K562 (cell line): ENCODE data around the gene ANXA2. TPM values are rescaled to one million over a fixed set of nuclear protein-coding genes. Genes with fewer than 3 reads are reported as not detected.

Experiments used
- ATAC-seq: fragments of 200-7000 bp; cut with Tn5 transposase; 3 replicates; pipeline ENCODE4 v1.9.1; 2020; ENCODE audit warnings: moderate library complexity
- BruUV-seq: library from RNA; stranded (reverse); fragments of 400-500 nt; replicated peaks from 2 replicates; lab custom pipeline; 2021; lab: Mats Ljungman, UMichigan
- CTCF ChIA-PET: fragments of 300-600 bp; formaldehyde crosslinking; extraction: SDS; loops from one replicate; lab custom pipeline; 2021; ENCODE audit warnings: low intra/inter-chr PET ratio; lab: Yijun Ruan, JAX
- POLR2A ChIA-PET: fragments of 300-600, 350-650 bp; sonication (Branson Sonifier 250); formaldehyde crosslinking; extraction: SDS; loops from one replicate; lab custom pipeline; 2021; ENCODE audit warnings: antibody characterized with exemption, inconsistent platforms; lab: Yijun Ruan, JAX
- DNase-seq, 4 experiments: peaks; one replicate each; pipeline versions ENCODE4 v3.0.0 to v3.0.0-alpha.2; 2011 to 2018; ENCODE audit warnings: low spot score in 3 of 4, mixed read lengths in 3 of 4; ENCODE audit errors: extremely low read depth in 1 of 4
- FAIRE-seq: peaks from 2 replicates; lab custom pipeline; 2011; peaks lifted over from hg19 to GRCh38; lab: Jason Lieb, UNC
- H2AFZ ChIP-seq: 2 replicates; pipeline ENCODE4 v1.6.0; 2011; ENCODE audit warnings: low read depth, low read length, control low read depth, inconsistent platforms
- H3K27ac ChIP-seq: fragments of 200-600 bp; 3 replicates; pipeline ENCODE4 v1.8.0; 2011; ENCODE audit warnings: low read depth, mild to moderate bottlenecking, control low read depth, inconsistent platforms, low read length, moderate library complexity, mixed read lengths; ENCODE audit errors: extremely low read depth
- H3K27me3 ChIP-seq, 2 experiments: fragments of 300-600 bp in 1 of 2; 2 replicates in 1 of 2; 3 replicates in 1 of 2; pipeline versions ENCODE4 v1.6.0 to v1.8.0; 2011; ENCODE audit warnings: inconsistent platforms in 2 of 2, low read length in 2 of 2, mild to moderate bottlenecking in 1 of 2, mixed read lengths in 1 of 2, moderate library complexity in 1 of 2; ENCODE audit not compliant: control insufficient read depth in 2 of 2, insufficient read depth in 2 of 2
- H3K36me3 ChIP-seq: fragments of 300-600 bp; 3 replicates; pipeline ENCODE4 v1.8.0; 2011; ENCODE audit warnings: mild to moderate bottlenecking, low read length, inconsistent platforms; ENCODE audit not compliant: control insufficient read depth, insufficient read depth
- H3K4me1 ChIP-seq, 2 experiments: fragments of 200-600 bp in 1 of 2; replicated peaks in 1 of 2; 2 replicates in 1 of 2; 3 replicates in 1 of 2; pipeline versions ENCODE4 v1.5.1 to v1.8.0; 2011; ENCODE audit warnings: inconsistent platforms in 2 of 2, low read length in 2 of 2, mild to moderate bottlenecking in 1 of 2, mixed read lengths in 1 of 2, moderate library complexity in 1 of 2; ENCODE audit not compliant: control insufficient read depth in 2 of 2, insufficient read depth in 2 of 2
- H3K4me2 ChIP-seq: 2 replicates; pipeline ENCODE4 v1.6.1; 2011; ENCODE audit warnings: low read length, control low read depth, inconsistent platforms, mixed read lengths; ENCODE audit not compliant: insufficient read depth
- H3K4me3 ChIP-seq: fragments of 200-600 bp; sonication (generic), shearing (Covaris generic); 2 replicates; pipeline ENCODE4 v1.5.1; 2016; ENCODE audit warnings: control low read depth, inconsistent platforms
- H3K79me2 ChIP-seq: fragments of 200-600 bp; 3 replicates; pipeline ENCODE4 v1.8.0; 2011; ENCODE audit warnings: low read length, inconsistent platforms; ENCODE audit not compliant: control insufficient read depth, insufficient read depth
- H3K9ac ChIP-seq, 2 experiments: 2 replicates each; pipeline versions ENCODE4 v1.6.0 to v1.6.1; 2011; ENCODE audit warnings: low read depth in 2 of 2, low read length in 2 of 2, control low read depth in 1 of 2, inconsistent platforms in 1 of 2, mild to moderate bottlenecking in 1 of 2, mixed read lengths in 1 of 2; ENCODE audit not compliant: insufficient read depth in 1 of 2
- H3K9me1 ChIP-seq: one replicate; pipeline ENCODE4 v1.6.0; 2011; ENCODE audit warnings: inconsistent platforms, mild to moderate bottlenecking, low read length, moderate library complexity; ENCODE audit not compliant: control insufficient read depth, insufficient read depth
- H3K9me3 ChIP-seq: replicated peaks from 2 replicates; pipeline ENCODE4 v1.5.1; 2011; ENCODE audit warnings: low read depth, low read length, inconsistent platforms; ENCODE audit not compliant: control insufficient read depth, insufficient read depth
- H4K20me1 ChIP-seq: replicated peaks from 2 replicates; pipeline ENCODE4 v1.6.1; 2011; ENCODE audit warnings: low read length, inconsistent platforms, mixed read lengths; ENCODE audit not compliant: control insufficient read depth, insufficient read depth
- CREB1 ChIP-seq, 2 experiments: sonication (generic) in 1 of 2; formaldehyde crosslinking in 1 of 2; IDR thresholded peaks; 2 replicates each; pipeline versions ENCODE4 v1.6.1 to v1.8.0; 2012 to 2022; ENCODE audit warnings: inconsistent platforms in 1 of 2, mild to moderate bottlenecking in 1 of 2, missing genetic modification reagents in 1 of 2, moderate library complexity in 1 of 2
- ESRRA ChIP-seq: fragments of 450-650 bp; IDR thresholded peaks from 2 replicates; pipeline ENCODE4 v1.6.1; 2014; ENCODE audit warnings: low read depth, mild to moderate bottlenecking, moderate library complexity, borderline replicate concordance
- EWSR1 ChIP-seq: fragments of 450-650 bp; IDR thresholded peaks from 2 replicates; pipeline ENCODE4 v1.6.1; 2018; ENCODE audit warnings: borderline replicate concordance, mild to moderate bottlenecking, low read depth, moderate library complexity; ENCODE audit not compliant: partially characterized antibody
- FOS ChIP-seq: IDR thresholded peaks from 3 replicates; pipeline ENCODE4 v1.6.1; 2011; ENCODE audit not compliant: insufficient read length; ENCODE audit errors: extremely low read depth
- GATA2 ChIP-seq: sonication (generic); formaldehyde crosslinking; IDR thresholded peaks from 2 replicates; pipeline ENCODE4 v1.4.0; 2020; ENCODE audit warnings: mild to moderate bottlenecking, missing genetic modification reagents
- LCOR ChIP-seq: sonication (generic); formaldehyde crosslinking; IDR thresholded peaks from 2 replicates; pipeline ENCODE4 v1.8.0; 2022; ENCODE audit warnings: mild to moderate bottlenecking, missing genetic modification reagents
- NONO ChIP-seq, 2 experiments: fragments of 200-400 bp in 1 of 2; fragments of 450-650 bp in 1 of 2; formaldehyde crosslinking in 1 of 2; IDR thresholded peaks; 2 replicates each; pipeline ENCODE4 v1.6.1; 2017; ENCODE audit warnings: low read depth in 2 of 2, mild to moderate bottlenecking in 2 of 2, moderate library complexity in 2 of 2, low read length in 1 of 2
- PTBP1 ChIP-seq: fragments of 200-400 bp; formaldehyde crosslinking; IDR thresholded peaks from 2 replicates; pipeline ENCODE4 v1.6.1; 2017; ENCODE audit warnings: low read depth, low read length
- PURB ChIP-seq: sonication (generic); formaldehyde crosslinking; IDR thresholded peaks from 2 replicates; pipeline ENCODE4 v1.9.0; 2021; ENCODE audit warnings: low read depth, mild to moderate bottlenecking, missing genetic modification reagents
- ZFP30 ChIP-seq: fragments of 250-450 bp; sonication (Bioruptor Pico); IDR thresholded peaks from 2 replicates; pipeline ENCODE4 v1.8.0; 2022; ENCODE audit warnings: moderate library complexity, mild to moderate bottlenecking, inconsistent platforms, borderline replicate concordance
- WGBS: fragments of 100-300 bp; shearing (Covaris generic); methylation state at CpG from one replicate; pipeline ENCODE4 v1.1.6; 2016; ENCODE audit warnings: low coverage, mixed read lengths; ENCODE audit not compliant: insufficient coverage; ENCODE audit errors: missing lambda C conversion rate; 5-methylcytosine and 5-hydroxymethylcytosine counted together
- in situ Hi-C: fragments of 300-500 bp; cut with MboI; formaldehyde crosslinking; loops from 4 replicates; pipeline ENCODE4 v1.15.0; 2018; ENCODE audit warnings: inconsistent platforms, mixed read lengths
- intact Hi-C: fragments of 100-400 bp; cut with micrococcal nuclease; formaldehyde crosslinking; loops from 2 replicates; pipeline ENCODE4 v1.14.2; 2022
- polyA plus RNA-seq, 8 experiments: library from polyadenylated mRNA; depleted of rRNA in 4 of 8; stranded (reverse) in 5 of 8; unstranded in 3 of 8; fragments of >200 nt; fragmentation: Nextera tagmentation in 2 of 8; fragmentation: Illumina TruSeq in 1 of 8; extraction: Ambion mirVana in 2 of 8; extraction: Trizol in 1 of 8; gene quantifications; 2 replicates each; pipeline versions ENCODE4 v1.2.1 to v1.2.3, GENCODE V29; 2011 to 2014; ENCODE audit warnings: inconsistent platforms in 1 of 8, missing spikeins in 1 of 8
- total RNA-seq, 7 experiments: library from RNA; depleted of rRNA in 6 of 7; stranded (reverse); fragments of >200 nt in 6 of 7; fragmentation: Illumina TruSeq in 2 of 7; extraction: Trizol in 2 of 7; gene quantifications; 2 replicates each; pipeline versions ENCODE4 v1.2.1 to v1.2.3, GENCODE V29; 2011 to 2021; ENCODE audit warnings: low replicate concordance in 1 of 7
- TF ChIP-seq, protein P1 (sequence below): fragments of 150-350 bp; IDR thresholded peaks from 2 replicates; pipeline ENCODE4 v1.6.1; 2014; ENCODE audit warnings: low read depth, mild to moderate bottlenecking, low read length, borderline replicate concordance
- TF ChIP-seq, protein P2 (sequence below): fragments of 450-650 bp; IDR thresholded peaks from 2 replicates; pipeline ENCODE4 v1.6.1; 2016
- TF ChIP-seq, protein P3 (sequence below): fragments of 250-450 bp; sonication (Bioruptor Pico); IDR thresholded peaks from 2 replicates; pipeline ENCODE4 v1.5.0; 2021

ANXA2 gene
- total and polyA plus RNA-seq, 9 of the 15 experiments (the other 6 are each of a cell fraction or from before 2014, with no cell fraction given) = 301 to 1,102 (median 452) TPM

DNA sequence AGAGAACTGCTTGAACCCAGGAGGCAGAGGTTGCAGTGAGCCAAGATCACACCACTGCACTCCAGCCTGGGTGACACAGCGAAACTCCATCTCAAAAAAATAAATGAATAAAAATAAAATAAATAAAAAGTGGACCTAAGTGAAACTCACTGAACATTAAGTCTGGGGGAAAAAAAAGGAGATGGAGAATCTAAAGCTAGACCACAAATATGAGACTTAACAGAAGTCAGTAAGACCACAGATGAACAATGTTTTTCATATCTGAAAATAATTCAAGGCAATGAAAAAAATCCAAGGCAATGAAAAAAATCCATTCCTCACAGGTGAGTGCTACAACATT is 18.6 kb downstream of the ANXA2 start:
- H3K4me3 ChIP-seq = no peak overlapping the region
- H3K36me3 ChIP-seq = peaks cover 81% of the 10 kb centered on the region
- H3K9me1 ChIP-seq = no peaks in the 10 kb centered on the region
- no peaks in the 10 kb centered on the region for H3K9me3 ChIP-seq
- H3K27me3 ChIP-seq = no peaks in the 10 kb centered on the region
- H3K4me1 ChIP-seq = no peaks in the 10 kb centered on the region; a peak in 1 of 5 replicates
- H3K27ac ChIP-seq = no peak overlapping the region
- DNase-seq (no peak), FAIRE-seq (no peak), ATAC-seq (no peak)
- in situ Hi-C loops = no loop called here
- intact Hi-C loops = no loop called here
- H3K9ac ChIP-seq = no peak overlapping the region
- POLR2A ChIA-PET = no interaction called here
- H4K20me1 ChIP-seq = peaks cover 12% of the 10 kb centered on the region; the same call in 1 of the 2 replicates
- no TSS peak for BruUV-seq
- no peak overlapping the region for H3K4me2 ChIP-seq
- H3K79me2 ChIP-seq = no peaks in the 10 kb centered on the region
- WGBS = 100% methylated on average over 1 of the region's 1 CpG
- TF ChIP-seq, protein P1, sequence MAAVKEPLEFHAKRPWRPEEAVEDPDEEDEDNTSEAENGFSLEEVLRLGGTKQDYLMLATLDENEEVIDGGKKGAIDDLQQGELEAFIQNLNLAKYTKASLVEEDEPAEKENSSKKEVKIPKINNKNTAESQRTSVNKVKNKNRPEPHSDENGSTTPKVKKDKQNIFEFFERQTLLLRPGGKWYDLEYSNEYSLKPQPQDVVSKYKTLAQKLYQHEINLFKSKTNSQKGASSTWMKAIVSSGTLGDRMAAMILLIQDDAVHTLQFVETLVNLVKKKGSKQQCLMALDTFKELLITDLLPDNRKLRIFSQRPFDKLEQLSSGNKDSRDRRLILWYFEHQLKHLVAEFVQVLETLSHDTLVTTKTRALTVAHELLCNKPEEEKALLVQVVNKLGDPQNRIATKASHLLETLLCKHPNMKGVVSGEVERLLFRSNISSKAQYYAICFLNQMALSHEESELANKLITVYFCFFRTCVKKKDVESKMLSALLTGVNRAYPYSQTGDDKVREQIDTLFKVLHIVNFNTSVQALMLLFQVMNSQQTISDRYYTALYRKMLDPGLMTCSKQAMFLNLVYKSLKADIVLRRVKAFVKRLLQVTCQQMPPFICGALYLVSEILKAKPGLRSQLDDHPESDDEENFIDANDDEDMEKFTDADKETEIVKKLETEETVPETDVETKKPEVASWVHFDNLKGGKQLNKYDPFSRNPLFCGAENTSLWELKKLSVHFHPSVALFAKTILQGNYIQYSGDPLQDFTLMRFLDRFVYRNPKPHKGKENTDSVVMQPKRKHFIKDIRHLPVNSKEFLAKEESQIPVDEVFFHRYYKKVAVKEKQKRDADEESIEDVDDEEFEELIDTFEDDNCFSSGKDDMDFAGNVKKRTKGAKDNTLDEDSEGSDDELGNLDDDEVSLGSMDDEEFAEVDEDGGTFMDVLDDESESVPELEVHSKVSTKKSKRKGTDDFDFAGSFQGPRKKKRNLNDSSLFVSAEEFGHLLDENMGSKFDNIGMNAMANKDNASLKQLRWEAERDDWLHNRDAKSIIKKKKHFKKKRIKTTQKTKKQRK = no peak
- TF ChIP-seq, protein P2, sequence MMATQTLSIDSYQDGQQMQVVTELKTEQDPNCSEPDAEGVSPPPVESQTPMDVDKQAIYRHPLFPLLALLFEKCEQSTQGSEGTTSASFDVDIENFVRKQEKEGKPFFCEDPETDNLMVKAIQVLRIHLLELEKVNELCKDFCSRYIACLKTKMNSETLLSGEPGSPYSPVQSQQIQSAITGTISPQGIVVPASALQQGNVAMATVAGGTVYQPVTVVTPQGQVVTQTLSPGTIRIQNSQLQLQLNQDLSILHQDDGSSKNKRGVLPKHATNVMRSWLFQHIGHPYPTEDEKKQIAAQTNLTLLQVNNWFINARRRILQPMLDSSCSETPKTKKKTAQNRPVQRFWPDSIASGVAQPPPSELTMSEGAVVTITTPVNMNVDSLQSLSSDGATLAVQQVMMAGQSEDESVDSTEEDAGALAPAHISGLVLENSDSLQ = no peak
- TF ChIP-seq NONO (IDR thresholded peaks at IDR 0.05; ENCODE audit: low read depth in 2 of 2, low read length in 1 of 2) (no peak), ESRRA (no peak), LCOR (CRISPR knock-in tag) (no peak), EWSR1 (no peak), CREB1 (IDR thresholded peaks at IDR 0.05) (no peak), CREB1 (CRISPR knock-in tag; IDR thresholded peaks at IDR 0.05) (no peak), FOS (no peak), PURB (no peak), GATA2 (CRISPR knock-in tag) (no peak), PTBP1 (no peak), ZFP30 (CRISPR knock-in tag) (no peak)
- TF ChIP-seq, protein P3, sequence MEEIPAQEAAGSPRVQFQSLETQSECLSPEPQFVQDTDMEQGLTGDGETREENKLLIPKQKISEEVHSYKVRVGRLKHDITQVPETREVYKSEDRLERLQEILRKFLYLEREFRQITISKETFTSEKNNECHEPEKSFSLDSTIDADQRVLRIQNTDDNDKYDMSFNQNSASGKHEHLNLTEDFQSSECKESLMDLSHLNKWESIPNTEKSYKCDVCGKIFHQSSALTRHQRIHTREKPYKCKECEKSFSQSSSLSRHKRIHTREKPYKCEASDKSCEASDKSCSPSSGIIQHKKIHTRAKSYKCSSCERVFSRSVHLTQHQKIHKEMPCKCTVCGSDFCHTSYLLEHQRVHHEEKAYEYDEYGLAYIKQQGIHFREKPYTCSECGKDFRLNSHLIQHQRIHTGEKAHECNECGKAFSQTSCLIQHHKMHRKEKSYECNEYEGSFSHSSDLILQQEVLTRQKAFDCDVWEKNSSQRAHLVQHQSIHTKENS (CRISPR knock-in tag) = no peak
- H2AFZ ChIP-seq = no peak overlapping the region
- CTCF ChIA-PET = no interaction called here
